Measurements from ENCODE around the gene KCTD17.

- no peak for TF ChIP-seq CTCF (conservative IDR thresholded peaks at IDR 0.05 in 1 of 2, IDR thresholded peaks at IDR 0.05 in 1 of 2; ENCODE audit: extremely low read depth in 1 of 2, insufficient read depth in 1 of 2, low read depth in 1 of 2, low read length in 2 of 2)
- TF ChIP-seq EZH2 (IDR thresholded peaks at IDR 0.05; ENCODE audit: borderline replicate concordance, low read length): no peak
Measured at GRCh38 chr22:37019309-37020191, 32.0 kb upstream of the KCTD17 start, which contains the start of the genes MPST and TST.
